ENCODE measurements around the gene HLA-DRB1.
"Not testable (repeated sequence)": the region's sequence is repeated elsewhere in the genome, so short reads cannot be mapped to it uniquely, and the experiment has no call there.

The HLA-DRB1 gene

GRCh38 chr6:32554116-32554965, 35.3 kb downstream of the HLA-DRB1 start:
- DNase-seq: no peak

- DNase-seq: no peak
Observed at GRCh38 chr6:32553037-32553742, 36.5 kb downstream of the HLA-DRB1 start.

- no peak for DNase-seq
Observed at GRCh38 chr6:32551410-32551809, 38.2 kb downstream of the HLA-DRB1 start.

DNA sequence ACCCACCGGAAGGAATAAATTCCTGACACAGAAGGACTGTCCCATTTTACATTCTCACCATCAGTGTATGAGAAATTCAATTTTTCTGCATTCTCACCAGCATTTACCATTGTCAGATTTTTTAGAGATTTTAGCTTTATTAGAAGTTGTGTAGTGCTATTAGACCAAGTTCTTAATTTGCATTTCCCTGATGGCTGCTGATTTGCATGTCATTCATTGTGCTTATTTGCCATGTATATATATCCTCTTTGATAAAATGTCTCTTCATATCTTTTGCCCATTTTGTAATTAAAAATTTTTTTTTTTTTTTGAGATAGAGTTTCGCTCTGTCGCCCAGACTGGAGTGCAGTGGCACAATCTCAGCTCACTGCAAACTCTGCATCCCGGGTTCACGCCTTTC, 49.8 kb downstream of the HLA-DRB1 start:
- no peak for DNase-seq

DNA sequence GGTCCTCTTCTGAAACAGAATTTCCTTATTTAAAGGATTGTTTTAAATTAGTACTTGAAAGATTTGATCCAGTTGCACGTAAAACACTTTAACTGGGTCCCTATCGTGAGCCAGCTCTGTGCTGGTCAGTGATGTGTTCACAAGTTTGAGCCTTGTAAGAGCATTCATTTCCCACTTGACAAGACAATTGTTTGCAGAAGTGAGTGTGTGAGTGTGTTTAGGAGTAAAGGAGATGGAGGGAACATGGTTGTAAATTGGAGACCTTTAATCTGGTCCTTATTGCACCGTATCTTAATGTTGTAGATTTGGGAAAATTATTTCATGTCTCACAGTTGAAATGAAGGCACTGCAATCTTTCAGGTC, 59.2 kb downstream of the HLA-DRB1 start:
- not testable (repeated sequence) for DNase-seq

GRCh38 chr6:32529697-32530430, 59.8 kb downstream of the HLA-DRB1 start, which contains the start of gene HLA-DRB5:
HLA-DRB5 (minus strand) TSS chr6:32530287; CDS start chr6:32530224, 63 bp downstream.
- DNase-seq: no peak
